Measurements from ENCODE around the gene QSOX1. TPM values are rescaled to one million over a fixed set of nuclear protein-coding genes. Genes with fewer than 3 reads are reported as not detected.

QSOX1 gene
- total RNA-seq, 1 experiment from 2014 or later: 69.0 TPM

DNA sequence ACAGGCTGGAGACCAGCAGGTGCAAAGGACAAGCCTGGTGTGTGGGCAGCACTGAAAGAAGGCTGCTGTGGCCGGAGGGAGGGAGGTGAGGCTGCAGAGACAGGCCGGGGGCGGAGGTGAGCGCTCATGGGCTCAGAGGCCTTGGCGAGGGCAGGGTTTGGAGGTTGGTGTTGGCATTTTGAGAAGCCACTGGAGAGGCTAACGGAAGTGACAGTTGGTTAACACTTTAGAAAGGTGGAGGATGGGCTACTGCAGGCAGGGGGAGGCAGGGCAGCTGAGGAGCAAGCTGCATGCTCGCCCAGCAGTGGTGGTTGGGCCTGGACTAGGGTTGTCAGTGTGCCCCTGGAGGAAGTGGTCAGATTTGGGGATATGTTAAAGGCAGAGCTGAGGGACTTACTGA, 37.5 kb downstream of the QSOX1 start:
- no TSS peak for BruUV-seq (replicated peaks)
- intact Hi-C loops (cut with micrococcal nuclease; ENCODE audit: unreplicated experiment): no loop called here
- CTCF ChIA-PET: no interaction called here
- H3K4me1 ChIP-seq (ENCODE audit: insufficient read depth, low read length, poor library complexity, severe bottlenecking): no peaks in the 10 kb centered on the region
- H3K4me3 ChIP-seq (ENCODE audit: low read depth, low read length, poor library complexity, severe bottlenecking): no peak overlapping the region
- no peak for DNase-seq (ENCODE audit: low spot score)
- no peaks in the 10 kb centered on the region for H3K9me3 ChIP-seq (ENCODE audit: low read depth, low read length, poor library complexity, severe bottlenecking)
- no peak overlapping the region for H3K27ac ChIP-seq (ENCODE audit: low read depth, low read length, poor library complexity, severe bottlenecking)
- TF ChIP-seq, protein P1, sequence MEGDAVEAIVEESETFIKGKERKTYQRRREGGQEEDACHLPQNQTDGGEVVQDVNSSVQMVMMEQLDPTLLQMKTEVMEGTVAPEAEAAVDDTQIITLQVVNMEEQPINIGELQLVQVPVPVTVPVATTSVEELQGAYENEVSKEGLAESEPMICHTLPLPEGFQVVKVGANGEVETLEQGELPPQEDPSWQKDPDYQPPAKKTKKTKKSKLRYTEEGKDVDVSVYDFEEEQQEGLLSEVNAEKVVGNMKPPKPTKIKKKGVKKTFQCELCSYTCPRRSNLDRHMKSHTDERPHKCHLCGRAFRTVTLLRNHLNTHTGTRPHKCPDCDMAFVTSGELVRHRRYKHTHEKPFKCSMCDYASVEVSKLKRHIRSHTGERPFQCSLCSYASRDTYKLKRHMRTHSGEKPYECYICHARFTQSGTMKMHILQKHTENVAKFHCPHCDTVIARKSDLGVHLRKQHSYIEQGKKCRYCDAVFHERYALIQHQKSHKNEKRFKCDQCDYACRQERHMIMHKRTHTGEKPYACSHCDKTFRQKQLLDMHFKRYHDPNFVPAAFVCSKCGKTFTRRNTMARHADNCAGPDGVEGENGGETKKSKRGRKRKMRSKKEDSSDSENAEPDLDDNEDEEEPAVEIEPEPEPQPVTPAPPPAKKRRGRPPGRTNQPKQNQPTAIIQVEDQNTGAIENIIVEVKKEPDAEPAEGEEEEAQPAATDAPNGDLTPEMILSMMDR (conservative IDR thresholded peaks at IDR 0.05; ENCODE audit: low read depth, low read length): no peak
- TF ChIP-seq EZH2 (IDR thresholded peaks at IDR 0.05; ENCODE audit: borderline replicate concordance, low read depth, low read length, poor library complexity, severe bottlenecking): no peak
- H3K27me3 ChIP-seq (replicated peaks; ENCODE audit: insufficient read depth, low read depth, low read length, poor library complexity): no peaks in the 10 kb centered on the region
- no peaks in the 10 kb centered on the region for H3K36me3 ChIP-seq (ENCODE audit: insufficient read depth, low read length, poor library complexity, severe bottlenecking)
- POLR2A ChIA-PET (ENCODE audit: low non-redundant PET): no interaction called here

DNA sequence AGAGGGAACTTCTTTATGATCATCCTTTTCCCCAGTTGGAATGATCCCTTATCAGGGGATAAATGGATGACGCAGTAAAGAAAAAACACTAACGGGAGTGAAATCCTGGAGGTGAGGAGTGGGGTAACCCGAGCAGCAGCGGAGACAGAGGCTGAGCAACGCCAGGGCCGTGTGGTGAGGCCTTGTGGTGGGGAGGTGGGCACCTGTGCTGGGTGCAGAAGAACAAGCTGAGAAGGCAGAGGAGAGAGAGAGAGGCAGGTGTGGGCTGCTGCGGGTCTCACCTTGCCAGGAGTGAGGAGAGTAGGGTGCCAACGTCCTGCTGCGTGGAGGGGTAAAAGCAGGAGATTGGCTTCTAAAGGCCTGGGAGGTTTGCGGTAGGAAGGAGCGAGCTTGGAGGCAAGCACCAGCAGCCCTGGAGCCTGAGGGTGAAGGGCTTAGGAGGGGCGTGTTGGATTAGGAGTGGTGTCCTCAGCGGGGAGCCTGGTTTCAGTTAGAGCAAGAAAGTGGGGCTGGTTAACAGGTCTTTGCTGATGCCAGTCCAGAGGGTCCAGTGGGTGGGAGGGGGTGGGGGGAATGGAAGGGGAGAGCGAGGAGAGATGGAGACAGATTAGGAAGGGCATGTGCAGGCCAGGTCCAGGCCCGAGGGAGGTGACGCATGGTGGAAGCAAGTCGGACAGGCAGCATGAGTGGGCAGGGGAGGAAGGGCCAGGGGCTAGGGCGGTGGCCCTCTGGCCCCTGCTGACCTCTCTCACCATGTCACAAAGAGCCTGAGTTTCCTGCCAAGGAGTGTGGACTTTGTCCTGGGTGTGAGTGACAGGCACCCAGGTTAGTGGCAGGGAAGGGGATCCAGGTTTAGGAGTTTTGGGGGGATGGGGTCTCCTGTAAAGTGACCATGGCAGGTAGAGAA, 38.7 kb downstream of the QSOX1 start:
- Histone ChIP-seq H3K27me3 (replicated peaks; ENCODE audit: insufficient read depth, low read depth, low read length, poor library complexity) (no peaks in the 10 kb centered on the region), H3K36me3 (ENCODE audit: insufficient read depth, low read length, poor library complexity, severe bottlenecking) (no peaks in the 10 kb centered on the region), H3K4me3 (ENCODE audit: low read depth, low read length, poor library complexity, severe bottlenecking) (no peak overlapping the region), H3K4me1 (ENCODE audit: insufficient read depth, low read length, poor library complexity, severe bottlenecking) (no peaks in the 10 kb centered on the region), H3K27ac (ENCODE audit: low read depth, low read length, poor library complexity, severe bottlenecking) (no peak overlapping the region), H3K9me3 (ENCODE audit: low read depth, low read length, poor library complexity, severe bottlenecking) (no peaks in the 10 kb centered on the region)
- DNase-seq (ENCODE audit: low spot score): no peak
- POLR2A ChIA-PET (ENCODE audit: low non-redundant PET): no interaction called here
- intact Hi-C loops (cut with micrococcal nuclease; ENCODE audit: unreplicated experiment): no loop called here
- TF ChIP-seq EZH2 (IDR thresholded peaks at IDR 0.05; ENCODE audit: borderline replicate concordance, low read depth, low read length, poor library complexity, severe bottlenecking): no peak
- TF ChIP-seq, protein P1 (conservative IDR thresholded peaks at IDR 0.05; ENCODE audit: low read depth, low read length): no peak
- CTCF ChIA-PET: no interaction called here
- no TSS peak for BruUV-seq (replicated peaks)

DNA sequence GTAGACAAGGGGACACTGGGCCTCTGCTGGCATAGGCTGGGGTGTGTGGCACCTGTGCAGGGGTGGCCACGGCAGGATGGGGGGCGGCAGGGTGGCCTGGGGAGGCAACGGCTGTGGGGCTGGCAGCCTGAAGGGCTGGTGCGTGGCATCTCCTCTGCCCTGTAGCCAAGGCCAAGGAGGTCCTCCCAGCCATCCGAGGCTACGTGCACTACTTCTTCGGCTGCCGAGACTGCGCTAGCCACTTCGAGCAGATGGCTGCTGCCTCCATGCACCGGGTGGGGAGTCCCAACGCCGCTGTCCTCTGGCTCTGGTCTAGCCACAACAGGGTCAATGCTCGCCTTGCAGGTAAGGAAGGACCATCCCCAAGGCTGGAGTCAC, 39.4 kb downstream of the QSOX1 start:
- BruUV-seq (replicated peaks): no TSS peak
- H3K27ac ChIP-seq (ENCODE audit: low read depth, low read length, poor library complexity, severe bottlenecking): no peak overlapping the region
- H3K4me3 ChIP-seq (ENCODE audit: low read depth, low read length, poor library complexity, severe bottlenecking): no peak overlapping the region
- DNase-seq (ENCODE audit: low spot score): no peak
- no peaks in the 10 kb centered on the region for H3K4me1 ChIP-seq (ENCODE audit: insufficient read depth, low read length, poor library complexity, severe bottlenecking)
- no peaks in the 10 kb centered on the region for H3K27me3 ChIP-seq (replicated peaks; ENCODE audit: insufficient read depth, low read depth, low read length, poor library complexity)
- POLR2A ChIA-PET (ENCODE audit: low non-redundant PET): no interaction called here
- no peaks in the 10 kb centered on the region for H3K9me3 ChIP-seq (ENCODE audit: low read depth, low read length, poor library complexity, severe bottlenecking)
- intact Hi-C loops (cut with micrococcal nuclease; ENCODE audit: unreplicated experiment): no loop called here
- TF ChIP-seq, protein P1 (conservative IDR thresholded peaks at IDR 0.05; ENCODE audit: low read depth, low read length): no peak
- no peak for TF ChIP-seq EZH2 (IDR thresholded peaks at IDR 0.05; ENCODE audit: borderline replicate concordance, low read depth, low read length, poor library complexity, severe bottlenecking)
- H3K36me3 ChIP-seq (ENCODE audit: insufficient read depth, low read length, poor library complexity, severe bottlenecking): no peaks in the 10 kb centered on the region
- CTCF ChIA-PET: no interaction called here
